ENCODE data around the gene TRAPPC14. TPM values are rescaled to one million over a fixed set of nuclear protein-coding genes. Genes with fewer than 3 reads are reported as not detected.
A peak's percentile ranks its signal among the peaks of the same experiment; 100 is the strongest.
"Not testable (repeated sequence)": the region's sequence is repeated elsewhere in the genome, so short reads cannot be mapped to it uniquely, and the experiment has no call there.

TRAPPC14 gene
- polyA plus RNA-seq, 1 donor, result 23.8 TPM

GRCh38 chr7:100190048-100190711, 31.7 kb upstream of the TRAPPC14 start:
- H3K9me3 ChIP-seq (ENCODE audit: control insufficient read depth, low read depth, low read length), result no peaks in the 10 kb centered on the region
- no peak for DNase-seq
- H3K27me3 ChIP-seq (ENCODE audit: control insufficient read depth, insufficient read depth, low read length), result no peaks in the 10 kb centered on the region
- no peak overlapping the region for H3K27ac ChIP-seq (ENCODE audit: low read length)
- no peaks in the 10 kb centered on the region for H3K36me3 ChIP-seq (ENCODE audit: control insufficient read depth, insufficient read depth, low read length)
- H3K4me3 ChIP-seq (ENCODE audit: low read length), result no peak overlapping the region
- WGBS (ENCODE audit: insufficient coverage, low lambda C conversion rate), result 93% methylated on average over 2 of the region's 4 CpGs
- no peaks in the 10 kb centered on the region for H3K4me1 ChIP-seq (ENCODE audit: control insufficient read depth, insufficient read depth, low read length)

GRCh38 chr7:100189061-100189460, 30.5 kb upstream of the TRAPPC14 start:
- no CpG with 5 or more reads among the region's 3 CpGs for WGBS (ENCODE audit: insufficient coverage, low lambda C conversion rate)
- no peaks in the 10 kb centered on the region for H3K36me3 ChIP-seq (ENCODE audit: control insufficient read depth, insufficient read depth, low read length)
- no peaks in the 10 kb centered on the region for H3K27me3 ChIP-seq (ENCODE audit: control insufficient read depth, insufficient read depth, low read length)
- H3K4me1 ChIP-seq (ENCODE audit: control insufficient read depth, insufficient read depth, low read length), result no peaks in the 10 kb centered on the region
- H3K27ac ChIP-seq (ENCODE audit: low read length), result no peak overlapping the region
- no peak for DNase-seq
- no peak overlapping the region for H3K4me3 ChIP-seq (ENCODE audit: low read length)
- no peaks in the 10 kb centered on the region for H3K9me3 ChIP-seq (ENCODE audit: control insufficient read depth, low read depth, low read length)

- no peaks in the 10 kb centered on the region for H3K9me3 ChIP-seq (ENCODE audit: control insufficient read depth, low read depth, low read length)
- no CpG with 5 or more reads among the region's 2 CpGs for WGBS (ENCODE audit: insufficient coverage, low lambda C conversion rate)
- no peak overlapping the region for H3K27ac ChIP-seq (ENCODE audit: low read length)
- no peaks in the 10 kb centered on the region for H3K4me1 ChIP-seq (ENCODE audit: control insufficient read depth, insufficient read depth, low read length)
- H3K36me3 ChIP-seq (ENCODE audit: control insufficient read depth, insufficient read depth, low read length), result no peaks in the 10 kb centered on the region
- H3K27me3 ChIP-seq (ENCODE audit: control insufficient read depth, insufficient read depth, low read length), result no peaks in the 10 kb centered on the region
- no peak overlapping the region for H3K4me3 ChIP-seq (ENCODE audit: low read length)
- no peak for DNase-seq
These were observed 27.2 kb upstream of the TRAPPC14 start for GRCh38 chr7:100185726-100186125.

- not testable (repeated sequence) for DNase-seq; H3K9me3 ChIP-seq (ENCODE audit: control insufficient read depth, low read depth, low read length); H3K4me3 ChIP-seq (ENCODE audit: low read length); H3K36me3 ChIP-seq (ENCODE audit: control insufficient read depth, insufficient read depth, low read length); H3K4me1 ChIP-seq (ENCODE audit: control insufficient read depth, insufficient read depth, low read length); H3K27ac ChIP-seq (ENCODE audit: low read length); H3K27me3 ChIP-seq (ENCODE audit: control insufficient read depth, insufficient read depth, low read length)
- WGBS (ENCODE audit: insufficient coverage, low lambda C conversion rate), result no CpG with 5 or more reads among the region's 6 CpGs
These were observed 24.6 kb upstream of the TRAPPC14 start for GRCh38 chr7:100183090-100183489.

- 80% methylated on average over 1 of the region's 6 CpGs for WGBS (ENCODE audit: insufficient coverage, low lambda C conversion rate)
- not testable (repeated sequence) for H3K36me3 ChIP-seq (ENCODE audit: control insufficient read depth, insufficient read depth, low read length); H3K4me3 ChIP-seq (ENCODE audit: low read length); H3K27ac ChIP-seq (ENCODE audit: low read length); H3K4me1 ChIP-seq (ENCODE audit: control insufficient read depth, insufficient read depth, low read length); H3K9me3 ChIP-seq (ENCODE audit: control insufficient read depth, low read depth, low read length); DNase-seq
- H3K27me3 ChIP-seq (ENCODE audit: control insufficient read depth, insufficient read depth, low read length), result peaks cover 12% of the 10 kb centered on the region
These were observed 24.1 kb upstream of the TRAPPC14 start for GRCh38 chr7:100182616-100183015.

- H3K36me3 ChIP-seq (ENCODE audit: control insufficient read depth, insufficient read depth, low read length); H3K4me3 ChIP-seq (ENCODE audit: low read length); DNase-seq; H3K9me3 ChIP-seq (ENCODE audit: control insufficient read depth, low read depth, low read length); H3K27ac ChIP-seq (ENCODE audit: low read length); H3K4me1 ChIP-seq (ENCODE audit: control insufficient read depth, insufficient read depth, low read length): not testable (repeated sequence)
- H3K27me3 ChIP-seq (ENCODE audit: control insufficient read depth, insufficient read depth, low read length), result peaks cover 17% of the 10 kb centered on the region
- WGBS (ENCODE audit: insufficient coverage, low lambda C conversion rate), result no CpG with 5 or more reads among the region's 3 CpGs
These were observed 21.6 kb upstream of the TRAPPC14 start for GRCh38 chr7:100180084-100180483.

GRCh38 chr7:100177045-100178001, 18.8 kb upstream of the TRAPPC14 start, which contains the start of the genes GPC2 and STAG3:
Gene GPC2, minus strand, starts transcription at chr7:100177381. Its CDS starts 182 bp downstream, at chr7:100177199.
Gene STAG3, plus strand, starts transcription at chr7:100177918. Its CDS starts 2,639 bp downstream, at chr7:100180557.
- peak within 1 kb of the TSS; percentile 59 for H3K4me3 ChIP-seq (ENCODE audit: low read length)
- no peak within 1 kb of the TSS for H3K27ac ChIP-seq (ENCODE audit: low read length)

GRCh38 chr7:100176096-100177044, 17.8 kb upstream of the TRAPPC14 start:
- Histone ChIP-seq H3K27ac (ENCODE audit: low read length) (no peak overlapping the region), H3K9me3 (ENCODE audit: control insufficient read depth, low read depth, low read length) (peaks cover 10% of the 10 kb centered on the region), H3K4me3 (ENCODE audit: low read length) (peak overlapping the region; percentile 59), H3K36me3 (ENCODE audit: control insufficient read depth, insufficient read depth, low read length) (no peaks in the 10 kb centered on the region), H3K27me3 (ENCODE audit: control insufficient read depth, insufficient read depth, low read length) (peaks cover 24% of the 10 kb centered on the region), H3K4me1 (ENCODE audit: control insufficient read depth, insufficient read depth, low read length) (peaks cover 9% of the 10 kb centered on the region)
- WGBS (ENCODE audit: insufficient coverage, low lambda C conversion rate), result 35% methylated on average over 4 of the region's 14 CpGs
- DNase-seq, result no peak

More at GRCh38 chr7:100177045-100178001, 18.8 kb upstream of the TRAPPC14 start, which contains the start of the genes GPC2 and STAG3:
- H3K4me1 ChIP-seq (ENCODE audit: control insufficient read depth, insufficient read depth, low read length), result peaks cover 5% of the 10 kb centered on the region
- WGBS (ENCODE audit: insufficient coverage, low lambda C conversion rate), result no CpG with 5 or more reads among the region's 78 CpGs
- DNase-seq, result peak; percentile 89 to 91
- H3K9me3 ChIP-seq (ENCODE audit: control insufficient read depth, low read depth, low read length), result peaks cover 10% of the 10 kb centered on the region
- no peaks in the 10 kb centered on the region for H3K36me3 ChIP-seq (ENCODE audit: control insufficient read depth, insufficient read depth, low read length)
- peaks cover 17% of the 10 kb centered on the region for H3K27me3 ChIP-seq (ENCODE audit: control insufficient read depth, insufficient read depth, low read length)

GRCh38 chr7:100175296-100175935, 16.9 kb upstream of the TRAPPC14 start:
- no CpG with 5 or more reads among the region's 14 CpGs for whole genome bisulfite sequencing (ENCODE audit: insufficient coverage, low lambda C conversion rate)
- peaks cover 14% of the 10 kb centered on the region for H3K4me1 ChIP-seq (ENCODE audit: control insufficient read depth, insufficient read depth, low read length)

More at GRCh38 chr7:100175296-100175935, 16.9 kb upstream of the TRAPPC14 start:
- no peak overlapping the region for H3K27ac ChIP-seq (ENCODE audit: low read length)
- peaks cover 33% of the 10 kb centered on the region for H3K27me3 ChIP-seq (ENCODE audit: control insufficient read depth, insufficient read depth, low read length)
- no peak for DNase-seq
- H3K36me3 ChIP-seq (ENCODE audit: control insufficient read depth, insufficient read depth, low read length), result no peaks in the 10 kb centered on the region
- H3K9me3 ChIP-seq (ENCODE audit: control insufficient read depth, low read depth, low read length), result peaks cover 12% of the 10 kb centered on the region
- no peak overlapping the region for H3K4me3 ChIP-seq (ENCODE audit: low read length)

Data from large intestine (tissue), 3 donors.